Choroid plexus epithelial cell (primary cell): ENCODE data around the gene TCF4.

Experiments
- DNase-seq: peaks from one replicate; pipeline ENCODE4 v3.0.0-alpha.2; 2010; ENCODE audit warnings: low read depth
- H3K4me3 ChIP-seq: 2 replicates; pipeline ENCODE4 v1.5.1; 2011; ENCODE audit warnings: low read depth, mild to moderate bottlenecking, control low read depth, low read length, moderate library complexity
- CTCF ChIP-seq: conservative IDR thresholded peaks from 2 replicates; pipeline ENCODE4 v1.5.1; 2011; ENCODE audit warnings: low read depth, mild to moderate bottlenecking, control low read depth, inconsistent platforms, low read length, moderate library complexity

The TCF4 gene

GRCh38 chr18:55337138-55337537 lies 250.9 kb downstream of the TCF4 start:
- TF ChIP-seq CTCF, result no peak
- no peak for DNase-seq
- H3K4me3 ChIP-seq, result no peak overlapping the region

GRCh38 chr18:55336438-55337100 lies 251.4 kb downstream of the TCF4 start:
- DNase-seq, result no peak
- no peak overlapping the region for H3K4me3 ChIP-seq
- TF ChIP-seq CTCF, result no peak

GRCh38 chr18:55334875-55335274 lies 253.1 kb downstream of the TCF4 start:
- TF ChIP-seq CTCF, result no peak
- no peak for DNase-seq
- H3K4me3 ChIP-seq, result no peak overlapping the region

- no peak for TF ChIP-seq CTCF
- no peak overlapping the region for H3K4me3 ChIP-seq
- DNase-seq, result no peak
Measured at GRCh38 chr18:55331301-55331700, 256.7 kb downstream of the TCF4 start.

GRCh38 chr18:55328301-55328700 lies 259.7 kb downstream of the TCF4 start:
- H3K4me3 ChIP-seq, result no peak overlapping the region
- no peak for TF ChIP-seq CTCF
- DNase-seq, result peak; percentile 60

- H3K4me3 ChIP-seq, result no peak overlapping the region
- no peak for TF ChIP-seq CTCF
- DNase-seq, result no peak
Measured at GRCh38 chr18:55327454-55327853, 260.5 kb downstream of the TCF4 start.

GRCh38 chr18:55326134-55326533 lies 261.9 kb downstream of the TCF4 start:
- DNase-seq, result no peak
- no peak for TF ChIP-seq CTCF
- H3K4me3 ChIP-seq, result no peak overlapping the region
